Pancreas (tissue), 10 donors: ENCODE results near the gene KCNAB3. TPM values are rescaled to one million over a fixed set of nuclear protein-coding genes. Genes with fewer than 3 reads are reported as not detected.

Experiments
- ATAC-seq, 4 donors: fragments of 200-7000 bp; cut with Tn5 transposase; one replicate each; pipeline versions ENCODE4 v1.8.0 to v1.9.1; 2020; ENCODE audit warnings: mild to moderate bottlenecking in 4 of 4, moderate library complexity in 4 of 4
- DNase-seq, 6 donors: peaks; one replicate each; pipeline ENCODE4 v3.0.0-alpha.2; 2020
- FAIRE-seq: peaks from 2 replicates; lab custom pipeline; 2012; peaks lifted over from hg19 to GRCh38; lab: Jason Lieb, UNC
- H3K27ac ChIP-seq, 4 donors: fragments of 200-600 bp; sonication (generic); 1 replicate in 3 of 4; 2 replicates in 1 of 4; pipeline versions ENCODE4 v1.5.0 to v1.8.0; 2020
- H3K27me3 ChIP-seq, 4 donors: fragments of 200-600 bp; one replicate each; pipeline ENCODE4 v1.8.0; 2021
- H3K36me3 ChIP-seq, 3 donors: fragments of 200-600 bp; sonication (generic) in 1 of 3; one replicate each; pipeline versions ENCODE4 v1.5.0 to v1.8.0; 2020 to 2021
- H3K4me1 ChIP-seq, 3 donors: fragments of 200-600 bp; one replicate each; pipeline ENCODE4 v1.8.0; 2021
- H3K4me3 ChIP-seq, 4 donors: fragments of 200-600 bp; sonication (generic) in 2 of 4; one replicate each; pipeline versions ENCODE4 v1.5.0 to v1.8.0; 2020 to 2021
- H3K9me3 ChIP-seq, 4 donors: fragments of 200-600 bp; one replicate each; pipeline ENCODE4 v1.8.0; 2021
- CTCF ChIP-seq, 4 donors: fragments of 200-600 bp; sonication (generic) in 3 of 4; IDR thresholded peaks; one replicate each; pipeline versions ENCODE4 v1.5.0 to v1.8.0; 2021; ENCODE audit warnings: antibody characterized with exemption in 4 of 4
- WGBS, 2 donors: extraction: QIAGEN DNeasy Blood & Tissue Kit; methylation state at CpG; one replicate each; pipeline ENCODE4 v1.1.7; 2013; 5-methylcytosine and 5-hydroxymethylcytosine counted together
- intact Hi-C, 3 donors: fragments of 100-400 bp; cut with DNase I; formaldehyde crosslinking; loops; one replicate each; pipeline versions ENCODE4 v1.11.1 to v1.14.2; 2022
- polyA plus RNA-seq, 2 donors: library from polyadenylated mRNA; stranded (reverse); fragments of 200-250 nt; gene quantifications; one replicate each; pipeline ENCODE4 v1.2.3, GENCODE V29; 2013
- total RNA-seq, 6 donors: library from RNA; stranded (reverse); fragmentation: NEBNext Ultra II Directional in 4 of 6; extraction: Animal tissue kit (Norgen Biotek cat#: 25700) in 4 of 6; gene quantifications; one replicate each; pipeline versions ENCODE4 v1.2.1 to v1.2.4, GENCODE V29; 2021 to 2023
- donor health status: healthy with polysubstance abuse.
- donor health status: DM: no; HTN: no; CAD: no; lungs with moderate emphysema.
- donor health status: DM: no; HTN: no; CAD: no.
- donor health status: control.
- donor health status: control.
- donor health status: Bipolar disorder and iron deficiency.
- donor health status: DM: yes; HTN: yes; CAD: no.
- donor health status: DM: no; HTN: no; CAD: no.
- donor health status: DM: no; HTN: no; CAD: no.
- donor health status: DM: yes; HTN: yes; CAD: no.

The KCNAB3 gene
- total and polyA plus RNA-seq, 8 donors = 0.51 to 8.1 (median 1.4) TPM

GRCh38 chr17:7972131-7972785, 42.6 kb upstream of the KCNAB3 start:
- 93 to 96% methylated on average over 8 of the region's 8 CpGs for WGBS, 2 donors
- Histone ChIP-seq H3K9me3 (no peaks in the 10 kb centered on the region), H3K4me3 (no peak overlapping the region), H3K4me1 (no peaks in the 10 kb centered on the region), H3K36me3 (no peaks in the 10 kb centered on the region), H3K27me3 (no peaks in the 10 kb centered on the region), H3K27ac (no peak overlapping the region)
- FAIRE-seq (no peak), DNase-seq (no peak), ATAC-seq (peak in 1 of 4 donors; percentile 20)
- intact Hi-C loops = no loop called here
- no peak for TF ChIP-seq CTCF (IDR thresholded peaks at IDR 0.05)

GRCh38 chr17:7971651-7972050, 42.0 kb upstream of the KCNAB3 start:
- no peaks in the 10 kb centered on the region for H3K36me3 ChIP-seq
- H3K4me1 ChIP-seq = no peaks in the 10 kb centered on the region
- DNase-seq (no peak), ATAC-seq (no peak), FAIRE-seq (no peak)
- H3K27me3 ChIP-seq = no peaks in the 10 kb centered on the region
- 66% methylated on average over 4 of the region's 4 CpGs for WGBS, 2 donors
- no peak overlapping the region for H3K27ac ChIP-seq
- intact Hi-C loops = no loop called here
- H3K9me3 ChIP-seq = no peaks in the 10 kb centered on the region
- H3K4me3 ChIP-seq = no peak overlapping the region
- no peak for TF ChIP-seq CTCF (IDR thresholded peaks at IDR 0.05)

- TF ChIP-seq CTCF (IDR thresholded peaks at IDR 0.05) = no peak
- DNase-seq (no peak), FAIRE-seq (no peak), ATAC-seq (no peak)
- no peaks in the 10 kb centered on the region for H3K36me3 ChIP-seq
- H3K27ac ChIP-seq = no peak overlapping the region
- no peaks in the 10 kb centered on the region for H3K4me1 ChIP-seq
- intact Hi-C loops = no loop called here
- 80 to 88% methylated on average over 6 of the region's 6 CpGs for WGBS, 2 donors
- no peak overlapping the region for H3K4me3 ChIP-seq
- H3K9me3 ChIP-seq = no peaks in the 10 kb centered on the region
- H3K27me3 ChIP-seq = no peaks in the 10 kb centered on the region
Measured at GRCh38 chr17:7969433-7969832, 39.8 kb upstream of the KCNAB3 start.

- ATAC-seq = no peak
- H3K36me3 ChIP-seq = no peaks in the 10 kb centered on the region
- no peaks in the 10 kb centered on the region for H3K27me3 ChIP-seq
- intact Hi-C loops = no loop called here
- FAIRE-seq = no peak
- no peak for DNase-seq
- H3K9me3 ChIP-seq = no peaks in the 10 kb centered on the region
- 50 to 56% methylated on average over 2 of the region's 2 CpGs for WGBS, 2 donors
- no peak overlapping the region for H3K27ac ChIP-seq
- H3K4me1 ChIP-seq = no peaks in the 10 kb centered on the region
- TF ChIP-seq CTCF (IDR thresholded peaks at IDR 0.05) = no peak
- no peak overlapping the region for H3K4me3 ChIP-seq
Measured at GRCh38 chr17:7967751-7968150, 38.1 kb upstream of the KCNAB3 start.

- no peak overlapping the region for H3K27ac ChIP-seq
- no peak for FAIRE-seq
Measured at GRCh38 chr17:7961421-7961820, 31.8 kb upstream of the KCNAB3 start.

More at GRCh38 chr17:7961421-7961820, 31.8 kb upstream of the KCNAB3 start:
- DNase-seq (no peak), ATAC-seq (no peak)
- H3K27me3 ChIP-seq = peaks cover 0 to 6% (median 2%) of the 10 kb centered on the region in 4 donors
- TF ChIP-seq CTCF (IDR thresholded peaks at IDR 0.05) = no peak
- no peaks in the 10 kb centered on the region for H3K4me1 ChIP-seq
- no peak overlapping the region for H3K4me3 ChIP-seq
- H3K9me3 ChIP-seq = no peaks in the 10 kb centered on the region
- WGBS, 2 donors = 28 to 31% methylated on average over 2 of the region's 2 CpGs
- no peaks in the 10 kb centered on the region for H3K36me3 ChIP-seq
- intact Hi-C loops = no loop called here
